GM21619 (cell line): Measurements from ENCODE around the gene ACR.
"Not testable (repeated sequence)": the region's sequence is repeated elsewhere in the genome, so short reads cannot be mapped to it uniquely, and the experiment has no call there.

Experiments used
- ATAC-seq: cut with Tn5 transposase; IDR thresholded peaks from one replicate; pipeline ENCODE4 v1.9.1; 2021; ENCODE audit not compliant: unreplicated experiment

The ACR gene

DNA sequence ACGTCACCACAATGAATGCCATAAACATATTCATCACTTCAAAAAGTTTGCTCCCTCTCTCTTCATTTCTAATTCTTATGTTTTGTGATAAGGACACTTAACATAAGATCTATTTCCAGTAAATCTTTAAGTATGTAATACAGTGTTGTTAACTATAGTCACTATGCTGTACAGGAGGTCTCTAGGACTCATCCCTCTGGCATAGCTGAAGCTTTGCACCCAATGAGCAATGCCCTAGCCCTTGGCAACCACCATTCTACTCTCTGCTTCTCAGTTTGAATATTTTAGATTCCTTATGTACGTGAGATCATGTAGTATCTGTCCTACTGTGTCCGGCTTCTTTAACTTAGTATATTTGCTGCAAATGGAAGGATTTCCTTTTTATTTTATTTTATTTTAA, 26.3 kb downstream of the ACR start:
- ATAC-seq = not testable (repeated sequence)

- not testable (repeated sequence) for ATAC-seq
Measured at GRCh38 chr22:50775132-50775531, 37.1 kb downstream of the ACR start.

- not testable (repeated sequence) for ATAC-seq
Measured at GRCh38 chr22:50777631-50778030, 39.6 kb downstream of the ACR start.

DNA sequence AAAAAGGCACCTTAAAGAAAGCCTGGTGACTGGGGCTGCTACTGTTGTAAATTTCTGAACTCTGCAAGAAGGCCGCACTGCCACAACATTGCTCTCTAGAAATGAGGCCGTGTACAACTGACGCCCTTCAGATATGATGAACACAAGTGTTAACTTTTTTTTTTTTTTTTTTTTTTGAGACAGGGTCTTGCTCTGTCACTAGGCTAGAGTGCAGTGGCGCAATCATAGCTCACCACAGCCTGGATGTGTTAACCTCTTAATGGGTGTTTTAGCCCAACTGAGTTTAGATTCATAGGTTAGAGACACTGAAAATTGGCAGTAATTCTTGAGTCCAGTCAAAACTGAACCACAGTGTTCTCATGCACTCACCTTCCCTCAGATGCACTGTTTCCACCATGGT, 42.2 kb downstream of the ACR start:
- ATAC-seq = not testable (repeated sequence)

DNA sequence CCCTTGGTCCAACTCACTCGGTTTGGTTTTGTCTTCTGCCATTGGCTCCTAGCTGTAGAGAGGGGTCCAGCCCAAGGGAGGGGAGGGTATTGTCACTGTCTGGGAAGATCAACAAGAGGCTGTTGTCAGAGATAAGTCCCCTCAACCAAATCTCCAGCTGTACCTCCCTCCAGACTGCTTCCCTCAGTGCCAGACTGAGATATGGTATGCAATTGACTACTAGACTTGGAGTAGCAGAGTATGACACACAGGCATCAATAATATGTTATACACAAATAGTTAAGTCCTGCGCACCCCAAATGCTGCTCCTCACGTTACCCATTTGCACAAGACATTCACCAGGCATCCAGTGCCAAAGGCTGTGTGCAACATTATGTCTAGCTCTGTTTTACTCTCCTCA, 44.2 kb downstream of the ACR start:
- ATAC-seq = not testable (repeated sequence)

GRCh38 chr22:50783033-50783879, 45.3 kb downstream of the ACR start, which contains the start of gene RABL2B:
Gene RABL2B, minus strand, starts transcription at chr22:50783636. Its CDS starts 1,342 bp downstream, at chr22:50782294.
- peak; percentile 93 for ATAC-seq

- peak; percentile 17 for ATAC-seq
Measured at GRCh38 chr22:50783880-50784276, 45.9 kb downstream of the ACR start.

- not testable (repeated sequence) for ATAC-seq
Measured at GRCh38 chr22:50785289-50785688, 47.3 kb downstream of the ACR start.

DNA sequence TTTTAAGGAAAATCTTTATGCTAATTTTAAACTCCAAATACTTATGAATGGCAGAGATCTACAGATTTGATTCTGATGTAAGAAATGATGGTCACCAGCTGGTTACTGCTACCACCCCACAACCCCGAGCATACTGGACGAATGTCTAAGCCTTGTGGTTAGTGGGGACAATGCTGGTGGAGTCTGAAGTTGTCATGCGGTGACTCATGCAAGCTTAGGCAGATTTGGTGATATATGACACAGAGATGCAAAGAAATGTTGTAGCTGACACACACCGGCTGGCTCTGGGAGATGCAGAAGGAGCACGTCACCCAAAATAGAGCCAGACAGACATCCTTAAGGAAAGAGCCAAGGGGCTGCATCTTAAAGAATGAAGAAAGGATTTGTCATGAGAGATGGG, 48.9 kb downstream of the ACR start:
- not testable (repeated sequence) for ATAC-seq
